COLO668 (cell line): ENCODE data around the gene RPN2.

ENCODE experiments used
- DNase-seq: peaks from one replicate; lab custom pipeline; 2025; ENCODE audit not compliant: unreplicated experiment; lab: John Stamatoyannopoulos, UW

Gene RPN2

GRCh38 chr20:37238935-37239451 is 59.9 kb downstream of the RPN2 start:
- DNase-seq = no peak

GRCh38 chr20:37240337-37241067 is 61.4 kb downstream of the RPN2 start:
- DNase-seq = no peak

GRCh38 chr20:37242503-37242902 is 63.4 kb downstream of the RPN2 start:
- DNase-seq = no peak

- no peak for DNase-seq
Observed at GRCh38 chr20:37243076-37243936, 64.2 kb downstream of the RPN2 start.

GRCh38 chr20:37243937-37244571 is 64.9 kb downstream of the RPN2 start:
- DNase-seq = no peak

- no peak for DNase-seq
Observed at GRCh38 chr20:37244572-37244957, 65.4 kb downstream of the RPN2 start.

- DNase-seq = no peak
Observed at GRCh38 chr20:37245216-37246150, 66.4 kb downstream of the RPN2 start.

GRCh38 chr20:37246736-37247135 is 67.6 kb downstream of the RPN2 start:
- DNase-seq = no peak

GRCh38 chr20:37247547-37247946 is 68.4 kb downstream of the RPN2 start:
- DNase-seq = no peak

GRCh38 chr20:37249304-37249703 is 70.2 kb downstream of the RPN2 start:
- no peak for DNase-seq

GRCh38 chr20:37251825-37252477 is 72.8 kb downstream of the RPN2 start:
- DNase-seq = no peak

GRCh38 chr20:37253087-37253486 is 74.0 kb downstream of the RPN2 start:
- no peak for DNase-seq

GRCh38 chr20:37254114-37254878 is 75.2 kb downstream of the RPN2 start:
- no peak for DNase-seq

GRCh38 chr20:37256286-37256685 is 77.2 kb downstream of the RPN2 start:
- DNase-seq = no peak

GRCh38 chr20:37257530-37257929 is 78.4 kb downstream of the RPN2 start:
- no peak for DNase-seq

- DNase-seq = no peak
Observed at GRCh38 chr20:37257988-37258387, 78.9 kb downstream of the RPN2 start.

- no peak for DNase-seq
Observed at GRCh38 chr20:37259031-37259430, 79.9 kb downstream of the RPN2 start.

GRCh38 chr20:37259865-37260264 is 80.7 kb downstream of the RPN2 start:
- DNase-seq = no peak

- no peak for DNase-seq
Observed at GRCh38 chr20:37260923-37261322, 81.8 kb downstream of the RPN2 start.
